Measurements from ENCODE around the gene NUP107. TPM values are rescaled to one million over a fixed set of nuclear protein-coding genes. Genes with fewer than 3 reads are reported as not detected.
A peak's percentile ranks its signal among the peaks of the same experiment; 100 is the strongest.

NUP107 gene
- total RNA-seq, 1 donor from 2014 or later: 22.7 TPM

DNA sequence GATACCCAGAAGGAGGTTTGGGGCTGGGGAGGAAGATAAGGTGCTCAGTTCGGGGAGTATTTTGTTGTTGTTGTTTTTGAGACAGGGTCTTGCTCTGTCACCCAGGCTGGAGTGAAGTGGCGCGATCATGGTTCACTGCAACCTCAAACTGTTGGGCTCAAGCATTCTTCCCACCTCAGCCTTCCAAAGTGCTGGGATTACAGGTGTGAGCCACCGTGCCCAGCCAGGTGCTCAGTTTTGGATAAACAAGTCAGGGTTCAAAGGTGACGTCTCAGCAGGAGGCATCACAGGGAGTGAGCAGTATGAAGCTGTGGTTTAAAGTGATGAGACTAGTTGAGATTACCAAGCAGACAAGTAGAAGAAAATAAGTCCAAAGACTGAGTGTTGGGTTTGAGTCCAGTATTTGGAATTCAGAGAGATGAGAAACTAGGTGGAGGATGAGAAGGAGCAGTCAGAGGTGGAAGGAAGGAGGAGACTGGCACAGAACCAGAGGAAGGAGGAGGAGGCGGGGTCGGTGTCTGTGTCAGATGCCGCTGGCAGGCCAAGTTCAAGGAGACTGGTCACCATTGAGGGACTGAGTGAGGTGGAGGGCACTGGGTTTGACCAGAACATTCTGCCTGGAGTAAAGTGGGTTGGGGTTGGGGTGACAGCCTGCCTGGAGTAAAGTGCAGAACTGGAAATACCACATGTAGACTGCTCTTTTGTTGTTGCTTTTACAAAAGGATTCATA is 75.3 kb downstream of the NUP107 start:
- intact Hi-C loops (cut with DNase I): no loop called here
- H3K36me3 ChIP-seq: peaks cover 55% of the 10 kb centered on the region
- ATAC-seq: peak; percentile 37

DNA sequence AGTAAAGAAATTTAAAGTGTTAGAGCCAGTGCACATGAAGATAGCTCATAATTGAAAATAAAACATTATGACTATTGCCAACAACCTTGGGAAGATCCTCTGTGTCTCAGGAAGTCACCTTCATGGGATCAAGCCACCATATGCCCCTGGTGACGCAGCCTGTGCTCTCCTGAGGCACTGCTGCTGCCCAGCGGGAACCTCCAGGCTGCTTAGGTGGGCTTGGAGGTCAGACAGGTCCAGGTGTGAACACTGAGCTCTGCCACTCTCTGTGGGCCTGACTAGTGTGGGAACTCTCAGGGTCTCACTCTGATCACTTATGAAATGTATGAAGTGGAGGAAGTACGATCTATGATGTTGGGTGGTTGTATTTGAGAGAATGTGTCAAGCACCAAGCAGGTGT is 75.9 kb downstream of the NUP107 start:
- no peaks in the 10 kb centered on the region for H3K4me1 ChIP-seq
- DNase-seq (no peak), ATAC-seq (no peak)
- intact Hi-C loops (cut with DNase I): no loop called here
- no peaks in the 10 kb centered on the region for H3K9me3 ChIP-seq
- H3K4me3 ChIP-seq: no peak overlapping the region
- TF ChIP-seq, protein P1, sequence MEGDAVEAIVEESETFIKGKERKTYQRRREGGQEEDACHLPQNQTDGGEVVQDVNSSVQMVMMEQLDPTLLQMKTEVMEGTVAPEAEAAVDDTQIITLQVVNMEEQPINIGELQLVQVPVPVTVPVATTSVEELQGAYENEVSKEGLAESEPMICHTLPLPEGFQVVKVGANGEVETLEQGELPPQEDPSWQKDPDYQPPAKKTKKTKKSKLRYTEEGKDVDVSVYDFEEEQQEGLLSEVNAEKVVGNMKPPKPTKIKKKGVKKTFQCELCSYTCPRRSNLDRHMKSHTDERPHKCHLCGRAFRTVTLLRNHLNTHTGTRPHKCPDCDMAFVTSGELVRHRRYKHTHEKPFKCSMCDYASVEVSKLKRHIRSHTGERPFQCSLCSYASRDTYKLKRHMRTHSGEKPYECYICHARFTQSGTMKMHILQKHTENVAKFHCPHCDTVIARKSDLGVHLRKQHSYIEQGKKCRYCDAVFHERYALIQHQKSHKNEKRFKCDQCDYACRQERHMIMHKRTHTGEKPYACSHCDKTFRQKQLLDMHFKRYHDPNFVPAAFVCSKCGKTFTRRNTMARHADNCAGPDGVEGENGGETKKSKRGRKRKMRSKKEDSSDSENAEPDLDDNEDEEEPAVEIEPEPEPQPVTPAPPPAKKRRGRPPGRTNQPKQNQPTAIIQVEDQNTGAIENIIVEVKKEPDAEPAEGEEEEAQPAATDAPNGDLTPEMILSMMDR (IDR thresholded peaks at IDR 0.05): no peak
- no peak overlapping the region for H3K27ac ChIP-seq
- peaks cover 50% of the 10 kb centered on the region for H3K36me3 ChIP-seq
- no peaks in the 10 kb centered on the region for H3K27me3 ChIP-seq

More for the DNA sequence above, 75.3 kb downstream of the NUP107 start:
- no peak overlapping the region for H3K4me3 ChIP-seq
- DNase-seq: no peak
- TF ChIP-seq, protein P1 (IDR thresholded peaks at IDR 0.05): no peak
- no peaks in the 10 kb centered on the region for H3K27me3 ChIP-seq
- H3K9me3 ChIP-seq: no peaks in the 10 kb centered on the region
- no peaks in the 10 kb centered on the region for H3K4me1 ChIP-seq
- H3K27ac ChIP-seq: no peak overlapping the region

DNA sequence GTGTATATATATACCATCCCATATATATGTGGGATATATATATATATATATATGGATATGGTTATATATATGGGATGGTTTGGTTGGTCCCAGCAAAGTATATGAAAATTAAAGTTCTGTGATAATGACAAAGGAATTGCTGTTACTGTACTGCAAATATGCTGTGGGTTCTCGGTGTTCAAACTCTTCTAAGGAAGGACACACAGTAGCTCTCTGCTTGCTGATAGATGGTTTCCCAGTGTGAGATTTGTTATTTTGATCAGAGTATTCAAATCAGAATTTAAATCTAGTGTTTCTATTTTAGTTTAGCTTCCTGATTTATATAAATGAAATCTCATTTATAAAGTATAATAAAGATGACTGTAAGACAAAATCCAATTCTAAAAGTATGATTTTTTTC is 78.9 kb downstream of the NUP107 start:
- DNase-seq: no peak
- no peak for ATAC-seq
- no peaks in the 10 kb centered on the region for H3K9me3 ChIP-seq

DNA sequence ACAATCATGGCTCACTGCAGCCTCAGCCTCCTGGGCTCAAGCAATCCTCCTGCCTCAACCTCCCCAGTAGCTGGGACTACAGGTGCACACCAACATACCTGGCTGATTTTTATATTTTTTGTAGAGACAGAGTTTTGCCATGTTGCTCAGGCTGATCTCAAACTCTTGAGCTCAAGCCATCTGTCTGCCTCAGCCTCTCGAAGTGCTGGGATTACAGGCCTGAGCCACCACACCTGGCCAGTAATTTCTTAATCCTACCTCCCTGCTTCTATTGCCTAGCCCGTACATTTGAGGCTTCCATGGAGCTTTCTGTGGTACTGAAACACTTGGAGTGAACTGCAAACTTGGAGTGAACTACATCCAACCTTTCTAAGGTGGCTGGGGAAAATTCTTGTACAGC is 79.9 kb downstream of the NUP107 start:
- DNase-seq (no peak), ATAC-seq (no peak)
- TF ChIP-seq, protein P1 (IDR thresholded peaks at IDR 0.05): no peak
- H3K27me3 ChIP-seq: no peaks in the 10 kb centered on the region
- intact Hi-C loops (cut with DNase I): no loop called here
- H3K36me3 ChIP-seq: peaks cover 36% of the 10 kb centered on the region
- H3K9me3 ChIP-seq: no peaks in the 10 kb centered on the region
- H3K27ac ChIP-seq: no peak overlapping the region
- no peak overlapping the region for H3K4me3 ChIP-seq
- no peaks in the 10 kb centered on the region for H3K4me1 ChIP-seq

More for the DNA sequence above, 78.9 kb downstream of the NUP107 start:
- Histone ChIP-seq H3K4me1 (no peaks in the 10 kb centered on the region), H3K27ac (no peak overlapping the region), H3K27me3 (no peaks in the 10 kb centered on the region), H3K36me3 (peaks cover 36% of the 10 kb centered on the region), H3K4me3 (no peak overlapping the region)
- TF ChIP-seq, protein P1 (IDR thresholded peaks at IDR 0.05): no peak
- intact Hi-C loops (cut with DNase I): no loop called here

DNA sequence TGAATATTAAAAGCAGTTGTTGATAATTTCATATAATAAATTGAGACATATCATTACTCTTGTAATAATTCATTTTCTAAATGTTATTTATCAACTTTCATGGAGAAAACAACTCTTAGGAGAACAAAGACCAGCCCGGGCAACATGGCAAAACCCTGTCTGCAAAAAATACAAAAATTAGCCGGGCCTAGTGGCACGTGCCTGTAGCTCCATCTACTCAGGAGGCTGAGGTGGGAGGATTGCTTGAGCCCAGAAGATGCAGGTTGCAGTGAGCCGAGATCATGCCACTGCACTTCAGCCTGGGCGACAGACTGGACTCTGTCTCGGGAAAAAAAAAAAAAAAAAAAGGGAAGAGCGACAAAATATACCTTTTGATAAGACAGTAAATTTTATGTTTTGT is 80.4 kb downstream of the NUP107 start:
- intact Hi-C loops (cut with DNase I): no loop called here

More for the DNA sequence above, 80.4 kb downstream of the NUP107 start:
- no peaks in the 10 kb centered on the region for H3K4me1 ChIP-seq
- TF ChIP-seq, protein P1 (IDR thresholded peaks at IDR 0.05): no peak
- peaks cover 36% of the 10 kb centered on the region for H3K36me3 ChIP-seq
- ATAC-seq (no peak), DNase-seq (no peak)
- no peaks in the 10 kb centered on the region for H3K9me3 ChIP-seq
- H3K27me3 ChIP-seq: no peaks in the 10 kb centered on the region
- H3K27ac ChIP-seq: no peak overlapping the region
- no peak overlapping the region for H3K4me3 ChIP-seq
